ENCODE measurements around the gene DPP9. TPM values are rescaled to one million over a fixed set of nuclear protein-coding genes. Genes with fewer than 3 reads are reported as not detected.
"Not testable (repeated sequence)": the region's sequence is repeated elsewhere in the genome, so short reads cannot be mapped to it uniquely, and the experiment has no call there.

Gene DPP9
- polyA plus RNA-seq, 3 donors = 18.6 to 36.4 (median 23.4) TPM

GRCh38 chr19:4715529-4716221, 8.0 kb downstream of the DPP9 start:
- WGBS, 3 donors = 36 to 81% (median 72%) methylated on average over 28 of the region's 28 CpGs

DNA sequence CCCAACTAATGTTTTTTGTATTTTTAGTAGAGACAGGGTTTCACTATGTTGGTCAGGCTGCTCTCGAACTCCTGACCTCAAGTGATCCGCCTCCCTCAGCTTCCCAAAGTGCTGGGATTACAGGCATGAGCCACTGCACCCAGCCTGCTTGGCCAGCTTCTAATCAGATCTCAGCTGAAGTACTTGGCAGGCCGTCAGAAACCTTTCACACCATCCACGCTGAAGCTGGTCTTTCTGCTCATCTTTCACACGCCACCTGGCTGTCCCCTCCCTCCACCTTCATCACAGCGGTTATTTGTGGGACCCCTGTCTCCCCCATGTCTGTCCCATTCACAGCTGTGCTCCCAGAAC, 8.5 kb downstream of the DPP9 start:
- H3K27ac ChIP-seq (ENCODE audit: low read depth, low read length) = not testable (repeated sequence)
- 42 to 95% (median 88%) methylated on average over 6 of the region's 6 CpGs for WGBS, 3 donors

More at GRCh38 chr19:4715529-4716221, 8.0 kb downstream of the DPP9 start:
- no peak overlapping the region for H3K27ac ChIP-seq (ENCODE audit: low read depth, low read length)

- 91 to 94% (median 92%) methylated on average over 27 of the region's 27 CpGs for WGBS, 3 donors
- H3K27ac ChIP-seq (ENCODE audit: low read depth, low read length) = no peak overlapping the region
Observed at GRCh38 chr19:4714016-4714415, 9.6 kb downstream of the DPP9 start.

DNA sequence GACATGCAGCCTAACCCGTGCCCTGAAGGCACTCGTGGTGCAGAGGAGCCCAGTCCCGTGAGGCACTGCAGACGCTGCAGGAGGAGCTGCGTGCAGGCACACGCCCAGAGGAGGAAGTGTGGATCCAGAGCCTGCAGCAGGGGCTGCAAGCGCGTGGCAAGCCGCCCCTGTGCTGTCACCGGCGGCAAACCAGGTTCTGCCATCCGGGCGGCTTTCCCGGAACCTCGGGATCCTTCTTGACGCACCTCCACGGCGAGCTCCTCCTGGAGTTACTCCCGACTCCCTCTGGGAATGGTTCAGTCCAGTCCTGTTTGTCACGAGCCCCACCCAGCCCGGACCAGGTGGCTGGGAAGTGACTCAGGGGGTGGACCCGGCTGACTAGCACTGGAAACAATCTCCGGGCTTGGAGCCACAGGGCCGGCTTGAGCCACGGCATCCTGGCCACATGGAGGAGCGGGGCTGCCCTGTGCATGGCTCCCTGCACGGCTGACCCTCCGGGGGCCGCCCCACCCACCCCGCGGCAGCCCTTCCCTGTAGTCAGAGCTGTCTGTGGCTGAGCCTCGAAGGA, 10.2 kb downstream of the DPP9 start:
- 49 to 89% (median 64%) methylated on average over 31 to 32 of the region's 32 CpGs for WGBS, 3 donors
- H3K27ac ChIP-seq (ENCODE audit: low read depth, low read length) = no peak overlapping the region

- WGBS, 3 donors = 89 to 91% (median 91%) methylated on average over 14 of the region's 14 CpGs
- H3K27ac ChIP-seq (ENCODE audit: low read depth, low read length) = no peak overlapping the region
Observed at GRCh38 chr19:4712771-4713170, 10.9 kb downstream of the DPP9 start.

GRCh38 chr19:4711211-4711610, 12.4 kb downstream of the DPP9 start:
- WGBS, 3 donors = 88 to 94% (median 92%) methylated on average over 8 of the region's 8 CpGs
- no peak overlapping the region for H3K27ac ChIP-seq (ENCODE audit: low read depth, low read length)

DNA sequence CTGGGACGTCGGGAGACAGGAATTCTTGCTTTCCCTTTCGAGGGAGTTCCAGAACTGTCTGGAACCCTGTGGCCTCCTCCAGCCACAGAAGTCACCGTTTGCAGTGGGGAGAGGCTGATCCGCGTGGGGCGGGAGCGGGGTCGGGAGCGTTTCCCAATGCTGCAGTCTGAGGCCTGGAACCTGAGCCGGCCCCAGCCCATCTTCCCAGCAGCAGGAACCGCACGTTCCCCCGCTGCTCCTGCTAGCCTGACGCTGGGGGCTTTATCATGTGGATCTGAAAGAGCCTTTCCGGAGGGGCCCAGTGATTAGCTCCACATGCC, 13.4 kb downstream of the DPP9 start:
- 80 to 93% (median 90%) methylated on average over 16 of the region's 16 CpGs for WGBS, 3 donors
- H3K27ac ChIP-seq (ENCODE audit: low read depth, low read length) = no peak overlapping the region

DNA sequence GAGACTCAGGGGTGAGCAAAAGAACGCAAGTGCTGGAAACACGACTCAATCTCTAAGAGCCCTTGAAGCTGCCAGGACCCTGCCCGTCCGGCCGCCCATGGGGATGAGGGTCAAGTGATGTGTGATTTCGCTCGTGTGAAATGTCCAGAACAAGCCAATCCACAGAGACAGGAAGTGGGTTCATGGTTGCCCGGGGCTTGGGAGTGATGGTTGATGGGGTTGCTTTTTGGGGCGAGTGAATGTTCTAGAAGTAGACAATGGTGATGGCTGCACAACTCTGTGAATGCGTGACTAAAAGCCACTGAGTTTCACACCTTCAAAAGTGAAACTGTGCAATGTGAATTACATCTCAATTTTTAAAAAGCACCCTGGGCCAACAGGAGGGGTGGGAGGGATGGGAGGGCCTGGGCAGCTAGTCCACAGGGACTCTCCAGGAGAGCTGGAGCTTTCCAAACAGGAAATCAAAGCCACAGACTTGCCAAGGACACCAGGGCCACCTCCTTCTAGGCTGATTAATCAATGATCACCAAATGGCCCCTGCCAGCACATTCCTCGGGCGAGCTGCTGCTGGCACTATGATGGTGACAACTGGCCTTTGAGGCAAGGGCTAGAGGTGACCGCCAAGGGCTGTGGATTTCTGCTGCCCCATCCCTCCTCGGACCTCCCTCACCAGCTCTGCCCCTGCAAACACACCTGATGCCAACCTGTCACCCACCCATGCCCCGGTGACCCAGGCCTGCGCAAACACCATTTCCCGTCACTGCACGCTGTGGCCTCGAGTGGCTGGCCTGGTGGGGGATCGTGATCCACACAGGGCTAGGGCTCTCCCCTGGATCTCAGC, 14.0 kb downstream of the DPP9 start:
- WGBS, 3 donors = 71 to 88% (median 84%) methylated on average over 20 of the region's 20 CpGs
- H3K27ac ChIP-seq (ENCODE audit: low read depth, low read length) = no peak overlapping the region

GRCh38 chr19:4707956-4708650, 15.5 kb downstream of the DPP9 start:
- WGBS, 3 donors = 75 to 88% (median 85%) methylated on average over 10 of the region's 10 CpGs

DNA sequence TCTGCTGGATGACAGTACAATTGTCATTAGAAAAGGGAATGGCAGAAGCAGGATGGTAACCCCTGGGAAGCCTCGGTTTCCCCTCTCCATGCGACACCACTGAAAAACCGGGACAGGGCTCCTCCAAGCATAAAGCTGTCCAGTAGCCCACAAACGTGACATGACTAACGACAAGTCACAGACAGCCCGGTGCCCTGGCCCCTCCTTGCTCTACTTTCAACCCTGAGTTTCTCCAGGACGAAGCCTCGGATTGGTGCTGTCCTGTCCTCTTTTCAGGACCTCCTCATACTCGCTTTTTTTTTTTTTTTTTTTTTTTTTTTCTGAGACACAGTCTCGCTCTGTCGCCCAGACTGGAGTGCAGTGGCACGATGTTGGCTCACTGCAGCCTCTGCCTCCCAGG, 16.3 kb downstream of the DPP9 start:
- H3K27ac ChIP-seq (ENCODE audit: low read depth, low read length) = no peak overlapping the region
- 75 to 94% (median 91%) methylated on average over 10 to 12 of the region's 12 CpGs for WGBS, 3 donors

More at GRCh38 chr19:4707956-4708650, 15.5 kb downstream of the DPP9 start:
- no peak overlapping the region for H3K27ac ChIP-seq (ENCODE audit: low read depth, low read length)

GRCh38 chr19:4705413-4706131, 18.1 kb downstream of the DPP9 start:
- WGBS, 3 donors = 74 to 87% (median 83%) methylated on average over 19 of the region's 19 CpGs
- H3K27ac ChIP-seq (ENCODE audit: low read depth, low read length) = no peak overlapping the region

GRCh38 chr19:4704317-4704673, 19.3 kb downstream of the DPP9 start:
- 91 to 94% (median 91%) methylated on average over 9 of the region's 9 CpGs for WGBS, 3 donors
- no peak overlapping the region for H3K27ac ChIP-seq (ENCODE audit: low read depth, low read length)

DNA sequence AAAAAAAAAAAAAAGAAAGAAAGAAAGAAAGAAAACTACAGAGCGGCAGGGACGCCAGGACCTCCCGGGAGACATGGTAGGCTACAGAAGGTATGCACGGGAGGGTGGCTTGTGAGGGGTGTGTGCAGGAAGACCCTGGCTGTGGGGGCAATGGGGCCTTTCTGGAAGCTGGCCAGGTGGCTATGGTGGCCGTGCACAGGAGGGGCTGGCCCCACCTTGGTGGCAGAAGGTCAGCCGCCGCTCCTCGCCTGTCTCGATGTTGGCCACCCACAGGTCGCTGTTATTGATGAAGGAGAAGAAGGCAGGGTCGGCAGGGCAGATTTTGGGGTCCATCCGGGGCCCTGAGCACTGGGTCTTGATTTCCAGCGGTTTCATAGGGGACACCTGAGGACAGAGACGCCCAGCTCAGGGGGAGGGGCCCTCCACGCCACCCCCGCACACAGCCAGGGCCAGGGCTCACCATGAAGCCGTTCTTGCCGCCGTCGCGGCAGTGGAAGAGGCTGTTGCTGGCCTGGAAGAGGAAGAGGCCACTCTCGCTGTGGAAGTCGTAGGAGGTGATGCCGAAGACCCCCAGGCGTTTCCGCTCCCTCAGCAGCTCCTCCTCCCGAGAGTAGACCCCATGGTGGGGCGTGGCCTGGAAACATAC, 19.8 kb downstream of the DPP9 start:
- no peak overlapping the region for H3K27ac ChIP-seq (ENCODE audit: low read depth, low read length)
- 93 to 95% (median 94%) methylated on average over 28 of the region's 28 CpGs for WGBS, 3 donors

- no peak overlapping the region for H3K27ac ChIP-seq (ENCODE audit: low read depth, low read length)
- 88 to 94% (median 90%) methylated on average over 11 of the region's 11 CpGs for WGBS, 3 donors
Observed at GRCh38 chr19:4702764-4703163, 20.9 kb downstream of the DPP9 start.

DNA sequence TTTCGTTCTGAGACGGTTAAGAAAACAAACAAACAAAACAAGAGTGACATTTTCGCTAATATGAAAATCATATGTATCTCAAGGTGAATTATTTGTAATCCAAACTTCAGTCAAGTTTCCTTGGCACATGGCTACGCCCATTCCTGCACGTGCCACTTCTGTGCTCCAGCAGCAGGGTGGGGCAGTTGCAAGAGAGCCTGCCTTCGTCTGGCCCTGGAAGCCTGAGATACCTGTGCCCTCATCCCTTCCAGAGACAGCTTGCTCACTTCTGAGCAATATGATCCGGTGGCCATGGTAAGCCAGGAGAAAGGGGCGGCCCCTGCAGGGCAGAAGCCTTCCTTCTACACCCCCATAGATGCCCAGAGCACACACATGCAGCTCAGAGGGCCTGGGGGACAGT, 22.1 kb downstream of the DPP9 start:
- 91 to 93% (median 92%) methylated on average over 8 of the region's 8 CpGs for WGBS, 3 donors
- H3K27ac ChIP-seq (ENCODE audit: low read depth, low read length) = no peak overlapping the region

DNA sequence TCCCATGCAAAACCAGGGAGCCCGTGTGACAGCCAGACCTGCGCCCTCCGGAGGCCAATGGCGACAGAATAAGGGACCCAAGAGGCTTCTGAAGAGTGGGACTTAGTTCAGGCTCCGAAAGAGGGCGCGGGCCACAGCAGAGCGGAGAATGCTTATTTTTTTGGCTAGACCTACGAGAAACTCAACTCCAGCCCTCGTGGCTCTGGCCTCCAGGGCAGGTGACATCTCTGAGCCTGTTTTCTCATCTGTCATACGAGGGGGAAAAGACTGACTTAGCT, 23.0 kb downstream of the DPP9 start:
- 89 to 93% (median 92%) methylated on average over 11 of the region's 11 CpGs for WGBS, 3 donors
- no peak overlapping the region for H3K27ac ChIP-seq (ENCODE audit: low read depth, low read length)

DNA sequence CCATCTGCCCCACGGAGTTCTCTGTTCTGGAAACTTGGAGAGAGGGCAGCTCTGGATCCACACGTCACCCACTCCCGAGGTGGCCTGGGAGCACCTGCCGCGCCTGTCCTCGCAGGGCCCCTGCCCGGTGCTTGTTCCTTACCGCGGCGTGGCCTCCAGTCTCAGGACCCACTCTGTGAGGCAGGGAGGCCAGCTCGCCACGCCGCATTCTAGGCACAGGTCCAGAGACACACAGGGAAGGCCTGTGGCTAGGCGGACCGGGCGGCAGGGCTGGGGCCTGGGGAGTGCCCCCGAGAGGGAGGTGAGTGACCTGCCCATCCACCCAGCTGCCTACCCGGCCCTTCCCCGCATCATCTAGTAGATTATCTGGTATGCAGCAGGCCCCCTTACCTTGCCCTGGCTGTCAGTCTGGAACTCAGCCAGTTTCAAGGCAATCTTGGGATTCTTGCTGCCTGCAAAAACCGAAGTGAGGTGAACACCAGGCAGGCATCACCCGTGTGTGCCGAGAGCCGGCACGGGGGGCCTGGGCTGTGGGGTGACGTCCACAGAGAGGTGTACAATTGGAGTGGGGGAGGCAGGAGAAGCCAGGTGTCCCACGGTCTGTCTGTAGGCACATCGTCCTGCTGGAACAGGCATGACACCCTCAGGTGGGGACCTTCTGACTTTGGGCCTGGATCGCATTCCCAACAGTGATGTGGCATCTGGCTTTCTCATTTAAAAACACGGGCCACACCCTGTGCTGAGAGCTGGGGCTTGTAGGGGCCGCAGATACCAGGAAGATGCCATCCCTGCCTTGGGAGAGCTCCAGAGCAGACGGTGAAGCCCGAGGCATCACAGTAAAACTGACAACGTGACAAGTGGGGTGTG, 23.6 kb downstream of the DPP9 start:
- WGBS, 3 donors = 90 to 93% (median 92%) methylated on average over 29 to 33 of the region's 33 CpGs
- H3K27ac ChIP-seq (ENCODE audit: low read depth, low read length) = no peak overlapping the region
